HEK293 (cell line): Measurements from ENCODE around the gene CCAR1.

Experiments used
- KLF10 ChIP-seq: fragments of 450-650 bp; IDR thresholded peaks from 2 replicates; pipeline ENCODE4 v1.5.1; 2018; ENCODE audit warnings: missing biosample characterization, mild to moderate bottlenecking, missing genetic modification characterization
- KLF9 ChIP-seq: fragments of 450-650 bp; formaldehyde crosslinking; IDR thresholded peaks from 2 replicates; pipeline ENCODE4 v1.5.1; 2016; ENCODE audit warnings: missing biosample characterization, missing genetic modification characterization, low read depth
- ZEB2 ChIP-seq: fragments of 450-650 bp; formaldehyde crosslinking; IDR thresholded peaks from 2 replicates; pipeline ENCODE4 v1.5.1; 2016; ENCODE audit warnings: missing biosample characterization, missing genetic modification characterization
- ZNF10 ChIP-seq: fragments of 450-650 bp; formaldehyde crosslinking; IDR thresholded peaks from 2 replicates; pipeline ENCODE4 v1.5.1; 2017; ENCODE audit warnings: missing biosample characterization, missing genetic modification characterization
- ZNF37A ChIP-seq: fragments of 450-650 bp; IDR thresholded peaks from 2 replicates; pipeline ENCODE4 v1.5.1; 2018; ENCODE audit warnings: missing biosample characterization, missing genetic modification characterization
- ZNF501 ChIP-seq: fragments of 450-650 bp; formaldehyde crosslinking; IDR thresholded peaks from 2 replicates; pipeline ENCODE4 v1.5.1; 2016; ENCODE audit warnings: missing biosample characterization, missing genetic modification characterization
- ZNF510 ChIP-seq: fragments of 450-650 bp; formaldehyde crosslinking; IDR thresholded peaks from 2 replicates; pipeline ENCODE4 v1.5.1; 2018; ENCODE audit warnings: mild to moderate bottlenecking, missing genetic modification characterization, missing biosample characterization; ENCODE audit not compliant: insufficient replicate concordance
- ZNF529 ChIP-seq: fragments of 450-650 bp; formaldehyde crosslinking; IDR thresholded peaks from 2 replicates; pipeline ENCODE4 v1.5.1; 2017; ENCODE audit warnings: missing genetic modification characterization, missing biosample characterization; ENCODE audit not compliant: insufficient replicate concordance
- ZNF544 ChIP-seq: fragments of 450-650 bp; formaldehyde crosslinking; IDR thresholded peaks from 2 replicates; pipeline ENCODE4 v1.5.0; 2017; ENCODE audit warnings: missing biosample characterization, missing genetic modification characterization
- ZNF558 ChIP-seq: fragments of 450-650 bp; formaldehyde crosslinking; IDR thresholded peaks from 2 replicates; pipeline ENCODE4 v1.5.1; 2016; ENCODE audit warnings: missing biosample characterization, missing genetic modification characterization
- TF ChIP-seq, protein P1 (sequence below): fragments of 450-650 bp; formaldehyde crosslinking; IDR thresholded peaks from 2 replicates; pipeline ENCODE4 v1.5.1; 2016; ENCODE audit warnings: missing biosample characterization, missing genetic modification characterization
- TF ChIP-seq, protein P2 (sequence below): fragments of 450-650 bp; formaldehyde crosslinking; IDR thresholded peaks from 2 replicates; pipeline ENCODE4 v1.5.1; 2017; ENCODE audit warnings: missing biosample characterization, missing genetic modification characterization
- TF ChIP-seq, protein P3 (sequence below): fragments of 450-650 bp; formaldehyde crosslinking; IDR thresholded peaks from 2 replicates; pipeline ENCODE4 v1.5.1; 2016; ENCODE audit warnings: missing biosample characterization, missing genetic modification characterization, low read depth
- TF ChIP-seq, protein P4 (sequence below): fragments of 450-650 bp; formaldehyde crosslinking; IDR thresholded peaks from 2 replicates; pipeline ENCODE4 v1.5.1; 2016; ENCODE audit warnings: missing biosample characterization, missing genetic modification characterization

DNA sequence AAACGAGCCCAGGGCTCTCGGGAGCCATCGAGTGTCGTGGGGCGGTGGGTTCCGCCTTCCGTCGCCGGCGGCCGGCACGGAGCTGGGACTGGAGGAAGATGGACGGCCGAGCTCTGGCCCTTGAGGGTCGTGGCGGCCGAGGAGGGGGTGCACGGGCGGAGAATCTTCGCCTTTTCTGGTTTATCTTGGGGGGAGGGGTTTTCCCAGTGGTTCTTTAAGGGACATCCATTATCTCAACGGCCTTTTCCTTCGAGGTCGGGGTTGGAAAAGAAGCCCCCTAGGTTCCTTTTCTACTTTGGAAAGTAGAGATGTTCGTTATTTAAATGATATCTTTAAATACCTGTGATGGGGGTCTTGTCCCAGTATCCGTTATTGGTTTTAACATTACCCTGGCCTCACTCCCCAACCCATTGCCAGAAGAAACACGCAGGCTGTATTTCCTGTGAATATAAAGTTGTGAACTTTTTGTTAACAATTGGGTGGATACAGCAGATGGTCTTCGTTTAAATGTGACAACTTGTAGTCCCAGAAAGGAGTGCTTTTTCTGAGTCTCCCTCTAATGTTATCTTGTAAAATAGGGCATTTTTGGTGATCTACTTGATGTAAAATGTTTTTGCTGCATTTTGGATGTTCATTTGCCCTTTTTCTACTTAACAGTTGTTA, 765 bp downstream of the CCAR1 start:
- TF ChIP-seq ZNF510 (no peak), ZNF501 (tag by site-specific recombination) (no peak), ZEB2 (tag by site-specific recombination) (no peak), ZNF37A (tag by site-specific recombination) (no peak), KLF10 (tag by site-specific recombination) (no peak), KLF9 (tag by site-specific recombination) (no peak), ZNF558 (no peak), ZNF544 (tag by site-specific recombination) (no peak), ZNF10 (no peak), ZNF529 (tag by site-specific recombination) (no peak)
- TF ChIP-seq, protein P1, sequence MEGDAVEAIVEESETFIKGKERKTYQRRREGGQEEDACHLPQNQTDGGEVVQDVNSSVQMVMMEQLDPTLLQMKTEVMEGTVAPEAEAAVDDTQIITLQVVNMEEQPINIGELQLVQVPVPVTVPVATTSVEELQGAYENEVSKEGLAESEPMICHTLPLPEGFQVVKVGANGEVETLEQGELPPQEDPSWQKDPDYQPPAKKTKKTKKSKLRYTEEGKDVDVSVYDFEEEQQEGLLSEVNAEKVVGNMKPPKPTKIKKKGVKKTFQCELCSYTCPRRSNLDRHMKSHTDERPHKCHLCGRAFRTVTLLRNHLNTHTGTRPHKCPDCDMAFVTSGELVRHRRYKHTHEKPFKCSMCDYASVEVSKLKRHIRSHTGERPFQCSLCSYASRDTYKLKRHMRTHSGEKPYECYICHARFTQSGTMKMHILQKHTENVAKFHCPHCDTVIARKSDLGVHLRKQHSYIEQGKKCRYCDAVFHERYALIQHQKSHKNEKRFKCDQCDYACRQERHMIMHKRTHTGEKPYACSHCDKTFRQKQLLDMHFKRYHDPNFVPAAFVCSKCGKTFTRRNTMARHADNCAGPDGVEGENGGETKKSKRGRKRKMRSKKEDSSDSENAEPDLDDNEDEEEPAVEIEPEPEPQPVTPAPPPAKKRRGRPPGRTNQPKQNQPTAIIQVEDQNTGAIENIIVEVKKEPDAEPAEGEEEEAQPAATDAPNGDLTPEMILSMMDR, result no peak
- TF ChIP-seq, protein P2, sequence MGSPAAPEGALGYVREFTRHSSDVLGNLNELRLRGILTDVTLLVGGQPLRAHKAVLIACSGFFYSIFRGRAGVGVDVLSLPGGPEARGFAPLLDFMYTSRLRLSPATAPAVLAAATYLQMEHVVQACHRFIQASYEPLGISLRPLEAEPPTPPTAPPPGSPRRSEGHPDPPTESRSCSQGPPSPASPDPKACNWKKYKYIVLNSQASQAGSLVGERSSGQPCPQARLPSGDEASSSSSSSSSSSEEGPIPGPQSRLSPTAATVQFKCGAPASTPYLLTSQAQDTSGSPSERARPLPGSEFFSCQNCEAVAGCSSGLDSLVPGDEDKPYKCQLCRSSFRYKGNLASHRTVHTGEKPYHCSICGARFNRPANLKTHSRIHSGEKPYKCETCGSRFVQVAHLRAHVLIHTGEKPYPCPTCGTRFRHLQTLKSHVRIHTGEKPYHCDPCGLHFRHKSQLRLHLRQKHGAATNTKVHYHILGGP (tag by site-specific recombination), result no peak
- TF ChIP-seq, protein P3, sequence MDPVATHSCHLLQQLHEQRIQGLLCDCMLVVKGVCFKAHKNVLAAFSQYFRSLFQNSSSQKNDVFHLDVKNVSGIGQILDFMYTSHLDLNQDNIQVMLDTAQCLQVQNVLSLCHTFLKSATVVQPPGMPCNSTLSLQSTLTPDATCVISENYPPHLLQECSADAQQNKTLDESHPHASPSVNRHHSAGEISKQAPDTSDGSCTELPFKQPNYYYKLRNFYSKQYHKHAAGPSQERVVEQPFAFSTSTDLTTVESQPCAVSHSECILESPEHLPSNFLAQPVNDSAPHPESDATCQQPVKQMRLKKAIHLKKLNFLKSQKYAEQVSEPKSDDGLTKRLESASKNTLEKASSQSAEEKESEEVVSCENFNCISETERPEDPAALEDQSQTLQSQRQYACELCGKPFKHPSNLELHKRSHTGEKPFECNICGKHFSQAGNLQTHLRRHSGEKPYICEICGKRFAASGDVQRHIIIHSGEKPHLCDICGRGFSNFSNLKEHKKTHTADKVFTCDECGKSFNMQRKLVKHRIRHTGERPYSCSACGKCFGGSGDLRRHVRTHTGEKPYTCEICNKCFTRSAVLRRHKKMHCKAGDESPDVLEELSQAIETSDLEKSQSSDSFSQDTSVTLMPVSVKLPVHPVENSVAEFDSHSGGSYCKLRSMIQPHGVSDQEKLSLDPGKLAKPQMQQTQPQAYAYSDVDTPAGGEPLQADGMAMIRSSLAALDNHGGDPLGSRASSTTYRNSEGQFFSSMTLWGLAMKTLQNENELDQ (tag by site-specific recombination), result no peak
- TF ChIP-seq, protein P4, sequence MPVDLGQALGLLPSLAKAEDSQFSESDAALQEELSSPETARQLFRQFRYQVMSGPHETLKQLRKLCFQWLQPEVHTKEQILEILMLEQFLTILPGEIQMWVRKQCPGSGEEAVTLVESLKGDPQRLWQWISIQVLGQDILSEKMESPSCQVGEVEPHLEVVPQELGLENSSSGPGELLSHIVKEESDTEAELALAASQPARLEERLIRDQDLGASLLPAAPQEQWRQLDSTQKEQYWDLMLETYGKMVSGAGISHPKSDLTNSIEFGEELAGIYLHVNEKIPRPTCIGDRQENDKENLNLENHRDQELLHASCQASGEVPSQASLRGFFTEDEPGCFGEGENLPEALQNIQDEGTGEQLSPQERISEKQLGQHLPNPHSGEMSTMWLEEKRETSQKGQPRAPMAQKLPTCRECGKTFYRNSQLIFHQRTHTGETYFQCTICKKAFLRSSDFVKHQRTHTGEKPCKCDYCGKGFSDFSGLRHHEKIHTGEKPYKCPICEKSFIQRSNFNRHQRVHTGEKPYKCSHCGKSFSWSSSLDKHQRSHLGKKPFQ (tag by site-specific recombination), result no peak
